ENCODE results near the gene COL23A1.

DNA sequence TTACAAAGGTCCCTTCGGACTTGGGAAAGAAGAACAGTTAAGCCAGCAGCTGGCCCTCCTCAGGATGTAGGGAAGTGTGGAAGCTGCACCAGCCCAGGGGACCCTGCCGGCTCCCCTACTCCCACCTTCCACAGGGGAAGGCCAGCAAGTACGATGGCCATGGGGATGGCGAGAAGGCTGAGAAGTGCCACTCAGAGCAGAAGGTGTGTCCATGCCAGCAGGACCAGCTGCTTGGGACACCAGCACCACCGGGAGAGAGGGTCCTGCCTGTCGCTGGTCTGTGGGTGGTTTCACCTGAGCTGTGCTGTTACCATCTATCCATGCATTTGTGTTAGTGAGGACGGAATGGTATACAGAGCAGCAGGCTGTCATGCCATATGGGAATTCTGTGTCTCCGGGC, 209.0 kb downstream of the COL23A1 start:
- TF ChIP-seq CTCF (conservative IDR thresholded peaks at IDR 0.05; ENCODE audit: low read depth, low read length) (no peak), EZH2 (IDR thresholded peaks at IDR 0.05; ENCODE audit: borderline replicate concordance, low read depth, low read length, poor library complexity, severe bottlenecking) (no peak)
